Measurements from ENCODE around the gene OSBPL7. TPM values are rescaled to one million over a fixed set of nuclear protein-coding genes. Genes with fewer than 3 reads are reported as not detected.

OSBPL7 gene
- polyA plus RNA-seq, 3 donors: 1.6 to 17.3 (median 1.6) TPM

DNA sequence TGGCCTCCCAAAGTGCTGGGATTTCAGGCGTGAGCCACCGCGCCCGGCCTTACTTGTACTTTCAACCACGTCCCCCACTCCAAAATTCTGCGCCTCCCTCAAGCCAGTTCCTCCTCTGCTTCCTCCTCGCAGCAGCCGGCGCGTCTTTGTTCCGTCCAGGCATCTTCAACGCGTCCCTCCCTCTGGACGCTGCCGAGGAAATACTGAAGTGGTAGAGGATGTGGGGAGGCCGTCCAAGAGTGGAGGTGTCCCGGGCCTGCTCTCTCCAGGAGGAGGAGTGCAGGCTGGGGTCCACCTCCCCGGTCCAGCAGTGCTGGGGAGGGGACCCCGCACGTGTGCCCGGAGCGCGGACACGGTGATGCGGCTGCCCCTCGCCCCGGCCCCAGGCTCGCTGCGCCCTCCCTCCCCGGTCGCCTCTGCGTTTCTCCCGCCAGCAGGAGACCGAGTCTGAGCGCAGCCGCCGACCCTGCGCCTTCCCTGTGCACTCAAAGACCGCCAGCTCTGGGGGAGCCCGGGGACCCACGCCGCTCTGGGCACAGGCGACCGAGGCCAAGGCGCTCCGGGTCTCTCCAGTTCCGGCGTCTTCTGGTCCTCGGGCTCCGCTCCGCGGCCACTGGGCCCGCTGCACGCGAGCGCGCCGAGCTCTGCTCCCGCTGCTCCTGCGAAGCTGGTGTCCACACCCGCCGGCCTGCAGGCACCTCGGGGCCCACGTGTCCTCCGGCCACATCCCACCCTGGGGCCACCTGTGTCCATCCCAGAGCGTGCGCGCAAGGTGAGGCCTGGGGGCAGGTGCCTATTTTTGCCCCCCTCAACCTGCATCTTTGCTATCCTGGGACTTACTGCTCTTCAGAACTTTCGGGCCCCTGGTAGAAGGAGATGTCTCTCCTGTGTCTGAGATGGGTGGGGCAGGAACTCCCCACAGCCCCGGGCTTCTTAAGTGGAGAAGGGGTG, 31.7 kb downstream of the OSBPL7 start:
- DNase-seq: no peak
- H3K36me3 ChIP-seq (replicated peaks in 1 of 2; ENCODE audit: control insufficient read depth in 1 of 2, insufficient read depth in 2 of 2, low read length in 2 of 2): no peaks in the 10 kb centered on the region
- Mint-ChIP-seq H3K27me3 (ENCODE audit: low read depth in 3 of 3) (peaks cover 57 to 89% (median 64%) of the 10 kb centered on the region in 3 donors), H3K4me1 (peaks cover 4% of the 10 kb centered on the region), H3K9me3 (peaks cover 0 to 9% (median 2%) of the 10 kb centered on the region in 7 donors), H3K36me3 (no peaks in the 10 kb centered on the region), H3K27ac (peak overlapping the region in 1 of 7 donors; percentile 76), H3K4me3 (peak overlapping the region; percentile 63 to 80)
- H3K27me3 ChIP-seq (ENCODE audit: control insufficient read depth in 2 of 2, insufficient read depth in 2 of 2, low read length in 2 of 2): peaks cover 33 to 65% of the 10 kb centered on the region in 2 donors
- no peak overlapping the region for H2AFZ ChIP-seq (ENCODE audit: insufficient read depth, low read depth, low read length, poor library complexity, severe bottlenecking)
- no peak overlapping the region for H3K27ac ChIP-seq (ENCODE audit: low read depth in 1 of 2, low read length in 2 of 2)
- H4K20me1 ChIP-seq (ENCODE audit: insufficient read depth, low read length): no peaks in the 10 kb centered on the region
- H3K4me2 ChIP-seq (replicated peaks; ENCODE audit: extremely low read depth, low read length, poor library complexity, severe bottlenecking): peak overlapping the region; percentile 39
- TF ChIP-seq, protein P1, sequence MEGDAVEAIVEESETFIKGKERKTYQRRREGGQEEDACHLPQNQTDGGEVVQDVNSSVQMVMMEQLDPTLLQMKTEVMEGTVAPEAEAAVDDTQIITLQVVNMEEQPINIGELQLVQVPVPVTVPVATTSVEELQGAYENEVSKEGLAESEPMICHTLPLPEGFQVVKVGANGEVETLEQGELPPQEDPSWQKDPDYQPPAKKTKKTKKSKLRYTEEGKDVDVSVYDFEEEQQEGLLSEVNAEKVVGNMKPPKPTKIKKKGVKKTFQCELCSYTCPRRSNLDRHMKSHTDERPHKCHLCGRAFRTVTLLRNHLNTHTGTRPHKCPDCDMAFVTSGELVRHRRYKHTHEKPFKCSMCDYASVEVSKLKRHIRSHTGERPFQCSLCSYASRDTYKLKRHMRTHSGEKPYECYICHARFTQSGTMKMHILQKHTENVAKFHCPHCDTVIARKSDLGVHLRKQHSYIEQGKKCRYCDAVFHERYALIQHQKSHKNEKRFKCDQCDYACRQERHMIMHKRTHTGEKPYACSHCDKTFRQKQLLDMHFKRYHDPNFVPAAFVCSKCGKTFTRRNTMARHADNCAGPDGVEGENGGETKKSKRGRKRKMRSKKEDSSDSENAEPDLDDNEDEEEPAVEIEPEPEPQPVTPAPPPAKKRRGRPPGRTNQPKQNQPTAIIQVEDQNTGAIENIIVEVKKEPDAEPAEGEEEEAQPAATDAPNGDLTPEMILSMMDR (IDR thresholded peaks at IDR 0.05): no peak
- H3K4me1 ChIP-seq (ENCODE audit: control insufficient read depth in 1 of 2, insufficient read depth in 2 of 2, low read length in 2 of 2): peaks cover 7% of the 10 kb centered on the region in 2 donors
- H3K9me3 ChIP-seq (replicated peaks in 1 of 2; ENCODE audit: control insufficient read depth in 1 of 2, insufficient read depth in 1 of 2, low read length in 2 of 2): peaks cover 0 to 6% of the 10 kb centered on the region in 2 donors
- no peak overlapping the region for H3K9ac ChIP-seq (ENCODE audit: insufficient read depth, low read length, poor library complexity, severe bottlenecking)
- H3K4me3 ChIP-seq (replicated peaks in 1 of 3; ENCODE audit: low read depth in 2 of 3, low read length in 3 of 3): no peak overlapping the region
- WGBS (ENCODE audit: insufficient coverage): 2% methylated on average over 57 of the region's 70 CpGs
- no peaks in the 10 kb centered on the region for H3K79me2 ChIP-seq (ENCODE audit: insufficient read depth, low read length)
- intact Hi-C loops (cut with micrococcal nuclease): no loop called here

DNA sequence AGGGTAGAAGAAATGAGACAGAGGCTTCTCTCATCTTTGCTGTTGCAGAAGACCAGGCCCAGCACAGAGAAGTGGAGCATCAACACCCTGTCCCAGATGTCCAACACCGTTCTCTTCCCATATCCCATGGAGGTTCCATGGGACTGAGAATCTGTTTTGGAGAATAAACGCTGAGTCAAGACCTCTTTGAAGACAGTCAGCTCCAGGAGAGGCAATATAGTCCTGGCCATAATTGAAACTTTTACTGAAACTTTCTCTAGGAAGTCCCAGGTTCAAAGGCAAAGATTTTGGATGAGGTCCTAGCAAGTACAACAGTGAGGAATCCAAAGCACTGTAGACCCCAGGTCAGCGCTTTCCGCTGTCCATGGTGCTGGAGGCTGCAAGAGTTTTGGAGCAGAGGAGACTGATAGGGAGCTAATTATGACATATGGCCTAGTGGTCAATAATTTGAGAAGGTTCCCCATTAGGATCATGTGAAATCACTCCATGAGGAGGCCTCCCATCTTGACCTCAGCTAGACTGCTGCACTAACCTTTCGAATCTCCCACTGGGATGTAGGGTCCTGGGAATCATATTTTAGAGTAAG, 36.0 kb downstream of the OSBPL7 start:
- Mint-ChIP-seq H3K27ac (no peak overlapping the region), H3K27me3 (ENCODE audit: low read depth in 3 of 3) (peaks cover 54 to 63% (median 55%) of the 10 kb centered on the region in 3 donors), H3K4me3 (peak overlapping the region in 1 of 2 donors; percentile 4), H3K9me3 (peaks cover 0 to 9% (median 2%) of the 10 kb centered on the region in 7 donors), H3K4me1 (peaks cover 4% of the 10 kb centered on the region), H3K36me3 (no peaks in the 10 kb centered on the region)
- Histone ChIP-seq H4K20me1 (ENCODE audit: insufficient read depth, low read length) (no peaks in the 10 kb centered on the region), H3K27me3 (ENCODE audit: control insufficient read depth in 2 of 2, insufficient read depth in 2 of 2, low read length in 2 of 2) (peaks cover 21 to 40% of the 10 kb centered on the region in 2 donors), H3K79me2 (ENCODE audit: insufficient read depth, low read length) (no peaks in the 10 kb centered on the region), H3K36me3 (replicated peaks in 1 of 2; ENCODE audit: control insufficient read depth in 1 of 2, insufficient read depth in 2 of 2, low read length in 2 of 2) (no peaks in the 10 kb centered on the region), H3K9me3 (replicated peaks in 1 of 2; ENCODE audit: control insufficient read depth in 1 of 2, insufficient read depth in 1 of 2, low read length in 2 of 2) (peaks cover 0 to 6% of the 10 kb centered on the region in 2 donors), H3K4me1 (ENCODE audit: control insufficient read depth in 1 of 2, insufficient read depth in 2 of 2, low read length in 2 of 2) (peaks cover 7% of the 10 kb centered on the region in 2 donors), H3K9ac (ENCODE audit: insufficient read depth, low read length, poor library complexity, severe bottlenecking) (no peak overlapping the region), H3K4me2 (replicated peaks; ENCODE audit: extremely low read depth, low read length, poor library complexity, severe bottlenecking) (no peak overlapping the region), H2AFZ (ENCODE audit: insufficient read depth, low read depth, low read length, poor library complexity, severe bottlenecking) (no peak overlapping the region), H3K27ac (ENCODE audit: low read depth in 1 of 2, low read length in 2 of 2) (no peak overlapping the region), H3K4me3 (replicated peaks in 1 of 3; ENCODE audit: low read depth in 2 of 3, low read length in 3 of 3) (no peak overlapping the region)
- no peak for DNase-seq
- intact Hi-C loops (cut with micrococcal nuclease): no loop called here
- TF ChIP-seq, protein P1 (IDR thresholded peaks at IDR 0.05): no peak
- WGBS (ENCODE audit: insufficient coverage): 60% methylated on average over 1 of the region's 5 CpGs
